Type B pancreatic cell (in vitro differentiated cells): Measurements from ENCODE around the gene SPDYE9. TPM values are rescaled to one million over a fixed set of nuclear protein-coding genes. Genes with fewer than 3 reads are reported as not detected.
A peak's percentile ranks its signal among the peaks of the same experiment; 100 is the strongest.
"Not testable (repeated sequence)": the region's sequence is repeated elsewhere in the genome, so short reads cannot be mapped to it uniquely, and the experiment has no call there.

Source experiments
- DNase-seq: peaks from one replicate; pipeline ENCODE4 v3.0.0; 2021; ENCODE audit warnings: mixed read lengths; ENCODE audit not compliant: unreplicated experiment; ENCODE audit errors: extremely low spot score
- H3K27ac Mint-ChIP-seq: 2 replicates; pipeline ENCODE4 v1.8.0; 2021; ENCODE audit warnings: mild to moderate bottlenecking, mixed read lengths
- H3K27me3 Mint-ChIP-seq: 2 replicates; pipeline ENCODE4 v1.8.0; 2021; ENCODE audit warnings: mixed read lengths
- H3K36me3 Mint-ChIP-seq: 2 replicates; pipeline ENCODE4 v1.8.0; 2021; ENCODE audit warnings: mixed read lengths
- H3K4me1 Mint-ChIP-seq: one replicate; pipeline ENCODE4 v1.8.0; 2021; ENCODE audit warnings: mixed read lengths; ENCODE audit not compliant: unreplicated experiment
- H3K4me3 Mint-ChIP-seq: 2 replicates; pipeline ENCODE4 v1.8.0; 2021; ENCODE audit warnings: mild to moderate bottlenecking, mixed read lengths
- H3K9me3 Mint-ChIP-seq: 2 replicates; pipeline ENCODE4 v1.8.0; 2021; ENCODE audit warnings: mixed read lengths
- long read RNA-seq: library from polyadenylated mRNA; unstranded; transcript quantifications from one replicate; pipeline ENCODE4 v2.0.0, GENCODE V29; 2020
- total RNA-seq: library from RNA; stranded (reverse); gene quantifications from 2 replicates; pipeline ENCODE4 v1.2.1, GENCODE V29; 2021; ENCODE audit warnings: low replicate concordance

The SPDYE9 gene, protein sequence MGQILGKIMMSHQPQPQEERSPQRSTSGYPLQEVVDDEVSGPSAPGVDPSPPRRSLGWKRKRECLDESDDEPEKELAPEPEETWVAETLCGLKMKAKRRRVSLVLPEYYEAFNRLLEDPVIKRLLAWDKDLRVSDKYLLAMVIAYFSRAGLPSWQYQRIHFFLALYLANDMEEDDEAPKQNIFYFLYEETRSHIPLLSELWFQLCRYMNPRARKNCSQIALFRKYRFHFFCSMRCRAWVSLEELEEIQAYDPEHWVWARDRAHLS
- total RNA-seq, result not detected in 2 replicates
- long read RNA-seq, partial matches to known transcripts, result 0 of 1 reads
- long read RNA-seq, other reads (novel, unspliced or antisense), result 1 of 1 reads

- H3K27ac Mint-ChIP-seq, H3K36me3 Mint-ChIP-seq, DNase-seq, H3K9me3 Mint-ChIP-seq, H3K4me3 Mint-ChIP-seq, H3K4me1 Mint-ChIP-seq, H3K27me3 Mint-ChIP-seq: not testable (repeated sequence)
These were observed at the start of gene SPDYE9 for GRCh38 chr7:73085938-73086337. Gene SPDYE9, minus strand, starts transcription at chr7:73086038. Its CDS starts 1,800 bp downstream, at chr7:73084238.

- H3K4me3 Mint-ChIP-seq, H3K27me3 Mint-ChIP-seq, H3K27ac Mint-ChIP-seq, DNase-seq, H3K9me3 Mint-ChIP-seq, H3K4me1 Mint-ChIP-seq, H3K36me3 Mint-ChIP-seq: not testable (repeated sequence)
These were observed 49.0 kb upstream of the SPDYE9 start for GRCh38 chr7:73134866-73135265.

DNA sequence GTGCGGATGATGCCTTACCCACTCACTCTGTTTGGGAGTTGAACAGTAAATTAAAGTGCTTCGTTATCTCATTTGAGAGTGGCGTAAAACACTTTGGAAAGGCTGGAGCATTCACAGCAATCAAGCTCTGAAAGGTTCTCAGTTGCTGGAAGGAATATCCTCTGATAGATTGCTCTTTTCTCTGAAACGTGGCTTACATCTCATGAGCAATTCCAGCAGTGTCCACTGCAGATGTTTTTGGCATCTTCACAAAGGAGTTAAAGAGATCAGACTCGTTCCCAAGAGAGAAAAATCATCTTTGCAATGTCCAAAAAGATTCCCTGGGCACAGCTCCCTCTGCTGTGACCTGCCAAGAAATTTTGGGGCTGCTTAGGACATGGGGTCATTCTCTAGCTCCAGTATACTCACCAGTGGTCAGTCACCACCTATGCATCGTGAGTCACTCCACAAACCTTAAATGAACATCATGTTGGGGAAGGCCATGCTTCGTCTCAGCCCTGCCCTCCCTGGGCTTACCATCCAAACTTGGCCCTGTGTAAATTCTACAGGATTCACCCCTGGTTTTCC lies 46.9 kb upstream of the SPDYE9 start:
- not testable (repeated sequence) for DNase-seq, H3K27me3 Mint-ChIP-seq, H3K9me3 Mint-ChIP-seq, H3K36me3 Mint-ChIP-seq, H3K4me3 Mint-ChIP-seq, H3K4me1 Mint-ChIP-seq, H3K27ac Mint-ChIP-seq

DNA sequence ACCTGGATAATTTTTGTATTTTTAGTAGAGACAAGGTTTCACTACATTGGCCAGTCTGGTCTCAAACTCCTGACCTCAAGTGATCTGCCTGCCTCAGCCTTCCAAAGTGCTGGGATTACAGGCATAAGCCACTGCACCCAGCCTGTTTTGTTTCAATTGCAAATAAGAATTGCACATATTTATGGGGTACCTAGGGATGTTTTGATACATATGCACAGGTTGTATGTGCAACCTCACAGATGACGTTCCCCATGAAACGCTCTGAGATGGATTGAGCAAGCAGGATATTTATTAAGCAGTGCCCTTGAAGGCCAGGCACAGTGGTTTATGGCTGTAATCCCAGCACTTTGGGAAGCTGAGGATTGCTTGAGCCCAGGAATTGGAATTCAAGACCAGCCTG lies 44.8 kb upstream of the SPDYE9 start:
- H3K36me3 Mint-ChIP-seq, H3K27ac Mint-ChIP-seq, DNase-seq, H3K27me3 Mint-ChIP-seq, H3K4me3 Mint-ChIP-seq, H3K9me3 Mint-ChIP-seq, H3K4me1 Mint-ChIP-seq: not testable (repeated sequence)

GRCh38 chr7:73124126-73124525 lies 38.3 kb upstream of the SPDYE9 start:
- H3K4me1 Mint-ChIP-seq, result not testable (repeated sequence)

DNA sequence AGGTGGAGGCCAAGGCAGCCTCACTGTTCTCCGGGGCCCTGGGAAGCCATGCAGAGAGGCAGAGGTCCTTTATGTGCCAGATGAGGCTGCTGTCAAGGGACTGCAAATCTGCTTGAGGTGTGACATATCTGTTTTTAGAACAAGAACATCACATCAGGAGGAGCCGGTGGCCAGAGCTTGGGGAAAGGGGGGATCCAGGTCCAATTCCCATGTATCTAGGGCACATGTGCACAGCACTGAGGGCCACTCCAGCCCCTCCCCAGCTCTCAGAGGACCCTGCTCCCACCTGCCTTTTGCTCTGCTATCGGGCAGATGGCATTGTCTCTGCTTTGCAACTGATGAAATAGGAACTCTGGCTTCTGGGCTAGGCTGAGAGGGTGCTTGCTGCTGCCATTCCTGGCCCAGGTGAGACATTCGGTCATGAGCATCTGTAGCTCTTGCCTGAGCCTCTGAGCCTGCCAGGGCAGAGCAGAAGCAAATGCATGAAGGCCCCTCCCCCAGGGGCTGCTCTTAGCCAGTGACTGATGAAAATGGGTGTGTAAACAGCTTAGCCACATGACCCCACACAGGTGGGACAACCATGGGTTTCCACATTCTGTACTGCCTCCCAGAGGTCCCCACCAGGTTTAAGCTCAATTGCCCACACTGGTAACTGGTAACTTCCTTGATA lies 37.1 kb upstream of the SPDYE9 start:
- not testable (repeated sequence) for H3K36me3 Mint-ChIP-seq, H3K27ac Mint-ChIP-seq, H3K4me1 Mint-ChIP-seq, H3K4me3 Mint-ChIP-seq, H3K9me3 Mint-ChIP-seq, H3K27me3 Mint-ChIP-seq
- peak; percentile 43 for DNase-seq

More at GRCh38 chr7:73124126-73124525, 38.3 kb upstream of the SPDYE9 start:
- H3K27ac Mint-ChIP-seq, H3K36me3 Mint-ChIP-seq, H3K27me3 Mint-ChIP-seq, H3K9me3 Mint-ChIP-seq, H3K4me3 Mint-ChIP-seq: not testable (repeated sequence)
- DNase-seq, result peak; percentile 25

DNA sequence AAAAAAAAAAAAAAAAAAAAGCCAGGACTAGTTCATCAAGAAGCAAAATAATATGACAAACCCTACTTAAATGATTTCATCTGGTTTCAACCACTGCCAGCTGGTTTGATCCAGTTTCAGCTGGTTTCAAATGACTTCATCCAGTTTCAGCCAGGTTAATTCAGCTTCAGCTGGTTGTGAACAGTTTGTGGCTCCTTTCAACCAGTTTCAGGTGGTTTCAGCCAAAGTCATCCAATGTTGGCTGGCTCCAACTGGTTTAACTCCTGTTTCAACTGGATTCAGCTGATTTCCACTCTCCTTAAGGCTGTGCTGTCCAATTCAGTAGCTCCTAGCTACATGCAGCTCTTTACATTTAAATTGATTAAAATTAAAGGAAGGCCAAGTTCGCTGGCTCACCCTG lies 32.3 kb upstream of the SPDYE9 start:
- not testable (repeated sequence) for H3K36me3 Mint-ChIP-seq, H3K9me3 Mint-ChIP-seq, DNase-seq, H3K27me3 Mint-ChIP-seq, H3K27ac Mint-ChIP-seq, H3K4me3 Mint-ChIP-seq, H3K4me1 Mint-ChIP-seq

DNA sequence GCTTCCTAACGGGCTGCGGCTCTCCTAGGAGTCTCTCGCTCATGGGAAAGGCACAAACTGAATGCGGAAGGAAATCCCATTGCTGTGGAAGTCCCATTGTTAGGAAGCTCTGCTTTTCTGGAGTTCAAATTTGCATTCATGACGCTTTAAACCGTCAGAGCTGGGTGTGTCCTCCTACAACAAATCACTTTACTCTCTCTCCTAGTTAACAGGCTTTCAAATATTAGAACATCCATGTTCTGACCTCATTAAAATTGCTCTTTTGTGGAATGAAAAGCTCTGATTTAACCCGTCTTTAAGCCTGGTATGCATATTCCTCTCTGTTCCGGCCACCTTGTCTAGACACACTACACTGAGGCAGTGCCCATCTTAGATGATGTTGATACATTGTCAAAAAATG lies 28.0 kb downstream of the SPDYE9 start, which contains the start of gene SPDYE11:
Gene SPDYE11, minus strand, starts transcription at position 101 of the 400 bp plus-strand sequence. CDS start 1,800 bp downstream, outside the sequence.
- H3K27me3 Mint-ChIP-seq, H3K9me3 Mint-ChIP-seq, H3K4me3 Mint-ChIP-seq, H3K4me1 Mint-ChIP-seq, H3K27ac Mint-ChIP-seq, DNase-seq, H3K36me3 Mint-ChIP-seq: not testable (repeated sequence)

GRCh38 chr7:73029666-73030065 lies 56.2 kb downstream of the SPDYE9 start, which contains the start of gene SPDYE8:
Gene SPDYE8, minus strand, starts transcription at chr7:73029766. Its CDS starts 1,800 bp downstream, at chr7:73027966.
- not testable (repeated sequence) for H3K4me1 Mint-ChIP-seq, H3K9me3 Mint-ChIP-seq, H3K27me3 Mint-ChIP-seq, H3K27ac Mint-ChIP-seq, DNase-seq, H3K36me3 Mint-ChIP-seq, H3K4me3 Mint-ChIP-seq

Other genes starting within 250 kb of the SPDYE9 start
- gene POM121, start 160.9 kb downstream of the SPDYE9 start, total RNA-seq, result 38.9 and 51.2 TPM in 2 replicates
- 1.8 TPM in 1 of 2 replicates, not detected in the other for gene TRIM74, start 116.6 kb downstream of the SPDYE9 start, total RNA-seq
- not detected in 2 replicates for gene SPDYE8, start 56.3 kb downstream of the SPDYE9 start, total RNA-seq
- gene SPDYE11, start 28.1 kb downstream of the SPDYE9 start, total RNA-seq, result not detected in 2 replicates
- gene NSUN5, start 222.8 kb upstream of the SPDYE9 start, total RNA-seq, result 21.3 and 26.8 TPM in 2 replicates
- 0.76 and 4.6 TPM in 2 replicates for gene TRIM50, start 242.0 kb upstream of the SPDYE9 start, total RNA-seq
- gene FKBP6, start 242.1 kb upstream of the SPDYE9 start, total RNA-seq, result not detected in 2 replicates